AG04450 (cell line): ENCODE measurements around the gene MPND. TPM values are rescaled to one million over a fixed set of nuclear protein-coding genes. Genes with fewer than 3 reads are reported as not detected.

ENCODE experiments used
- CTCF ChIA-PET: fragments of 300-600, 350-600 bp; formaldehyde crosslinking; extraction: SDS; loops from one replicate; lab custom pipeline; 2022; ENCODE audit warnings: antibody characterized with exemption, inconsistent platforms; lab: Charles Lee
- POLR2A ChIA-PET: fragments of 350-600 bp; formaldehyde crosslinking; extraction: SDS; loops from one replicate; lab custom pipeline; 2021; ENCODE audit warnings: antibody characterized with exemption, inconsistent platforms; lab: Yijun Ruan, JAX
- DNase-seq: peaks from one replicate; pipeline ENCODE4 v3.0.0-alpha.2; 2011; ENCODE audit warnings: low read depth, low spot score
- H3K27ac ChIP-seq: one replicate; pipeline ENCODE4 v1.5.1; 2012; ENCODE audit warnings: low read depth, low read length, control low read depth
- H3K27me3 ChIP-seq: one replicate; pipeline ENCODE4 v1.6.0; 2012; ENCODE audit warnings: low read length; ENCODE audit not compliant: control insufficient read depth, insufficient read depth
- H3K4me3 ChIP-seq: 2 replicates; pipeline ENCODE4 v1.5.1; 2011; ENCODE audit warnings: mild to moderate bottlenecking, low read depth, low read length, control low read depth
- H3K9me3 ChIP-seq: 2 replicates; pipeline ENCODE4 v1.5.1; 2012; ENCODE audit warnings: low read length; ENCODE audit not compliant: control insufficient read depth, insufficient read depth
- CTCF ChIP-seq: IDR thresholded peaks from 2 replicates; pipeline ENCODE4 v1.5.1; 2011; ENCODE audit warnings: low read depth, low read length, control low read depth, inconsistent platforms
- polyA plus RNA-seq: library from polyadenylated mRNA; depleted of rRNA; stranded (reverse); fragments of >200 nt; gene quantifications from 2 replicates; pipeline ENCODE4 v1.2.3, GENCODE V29; 2011

Gene MPND
- polyA plus RNA-seq, 1 experiment: 5.1 TPM

- ChIA-PET CTCF (interaction anchor here (2.6 kb wide), 1 partner anchor 13 kb away, joined by 20 read pairs; no protein-coding TSS in a partner anchor), POLR2A (no interaction called here)
- Histone ChIP-seq H3K27ac (no peak overlapping the region), H3K9me3 (no peaks in the 10 kb centered on the region; the same call in 1 of the 2 replicates), H3K4me3 (no peak overlapping the region), H3K27me3 (no peaks in the 10 kb centered on the region)
- DNase-seq: no peak
- TF ChIP-seq CTCF: no peak
Measured at GRCh38 chr19:4365341-4365740, 22.0 kb downstream of the MPND start.

GRCh38 chr19:4365791-4366665 is 22.7 kb downstream of the MPND start:
- CTCF ChIA-PET: interaction anchor here (1.6 to 2.6 kb wide), 2 partner anchors 13 to 35 kb away, joined by 5 to 20 read pairs; no protein-coding TSS in a partner anchor
- Histone ChIP-seq H3K4me3 (no peak overlapping the region), H3K9me3 (no peaks in the 10 kb centered on the region; the same call in 1 of the 2 replicates), H3K27me3 (no peaks in the 10 kb centered on the region), H3K27ac (no peak overlapping the region)
- POLR2A ChIA-PET: no interaction called here
- DNase-seq: no peak
- TF ChIP-seq CTCF: no peak

- Histone ChIP-seq H3K9me3 (no peaks in the 10 kb centered on the region; the same call in 1 of the 2 replicates), H3K4me3 (no peak overlapping the region), H3K27ac (no peak overlapping the region), H3K27me3 (no peaks in the 10 kb centered on the region)
- POLR2A ChIA-PET: no interaction called here
- DNase-seq: no peak
- CTCF ChIA-PET: interaction anchor here (0.6 to 1.6 kb wide), 2 partner anchors 34 to 299 kb away, joined by 3 to 5 read pairs; no protein-coding TSS in a partner anchor
- TF ChIP-seq CTCF: no peak
Measured at GRCh38 chr19:4366666-4367335, 23.4 kb downstream of the MPND start.

DNA sequence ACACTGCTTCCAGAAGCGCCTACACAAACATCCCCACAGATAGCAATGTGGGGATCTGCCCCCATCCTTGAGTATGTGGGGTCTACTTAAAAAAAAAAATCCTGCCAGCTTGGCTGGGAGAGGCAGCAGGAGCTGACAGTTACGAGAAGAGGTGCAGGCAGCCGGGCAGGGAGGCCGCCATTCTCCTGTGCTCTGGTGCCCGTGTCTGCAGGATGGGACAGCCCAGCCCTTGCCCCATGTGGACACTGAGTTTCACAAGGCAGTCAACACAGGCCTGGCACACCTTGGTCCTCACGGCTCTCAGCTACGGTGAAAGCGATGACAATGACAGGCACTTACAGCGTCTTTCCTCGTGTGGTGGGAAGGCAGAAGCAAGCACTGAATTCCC is 24.0 kb downstream of the MPND start:
- POLR2A ChIA-PET: no interaction called here
- no peak overlapping the region for H3K27ac ChIP-seq
- TF ChIP-seq CTCF: no peak
- H3K27me3 ChIP-seq: no peaks in the 10 kb centered on the region
- no peak overlapping the region for H3K4me3 ChIP-seq
- H3K9me3 ChIP-seq: no peaks in the 10 kb centered on the region; the same call in 1 of the 2 replicates
- no peak for DNase-seq
- CTCF ChIA-PET: interaction anchor here (0.6 to 1.6 kb wide), 3 partner anchors 15 to 298 kb away, joined by 3 to 5 read pairs (median 3); no protein-coding TSS in a partner anchor
